AG04449 (cell line): ENCODE results near the gene UBE2D2.

ENCODE experiments used
- CTCF ChIA-PET: fragments of 350-600 bp; formaldehyde crosslinking; extraction: SDS; loops from one replicate; lab custom pipeline; 2021; ENCODE audit warnings: antibody characterized with exemption; lab: Yijun Ruan, JAX
- POLR2A ChIA-PET: fragments of 400-600, 350-600 bp; formaldehyde crosslinking; extraction: SDS; loops from one replicate; lab custom pipeline; 2020; ENCODE audit warnings: antibody characterized with exemption, inconsistent platforms; lab: Yijun Ruan, JAX
- DNase-seq: peaks from one replicate; pipeline ENCODE4 v3.0.0-alpha.2; 2010; ENCODE audit warnings: low read depth, low spot score
- H3K4me3 ChIP-seq: 2 replicates; pipeline ENCODE4 v1.5.1; 2011; ENCODE audit warnings: low read depth, mild to moderate bottlenecking, control low read depth, low read length
- CTCF ChIP-seq: IDR thresholded peaks from one replicate; pipeline ENCODE4 v1.5.1; 2011; ENCODE audit warnings: mild to moderate bottlenecking, moderate library complexity, low read length, control low read depth, inconsistent platforms; ENCODE audit not compliant: insufficient read depth; ENCODE audit errors: missing control alignments

UBE2D2 gene

GRCh38 chr5:139630855-139631254 lies 69.7 kb downstream of the UBE2D2 start:
- ChIA-PET CTCF (interaction anchor here (0.8 to 15.0 kb wide), 12 partner anchors 13 to 209 kb away, joined by 3 to 795 read pairs (median 40); partner anchors contain the start of gene CXXC5), POLR2A (no interaction called here)
- H3K4me3 ChIP-seq = no peak overlapping the region
- DNase-seq = no peak
- TF ChIP-seq CTCF = no peak

- ChIA-PET CTCF (interaction anchor here (0.6 to 15.0 kb wide), 31 partner anchors 8 to 831 kb away, joined by 3 to 795 read pairs (median 6); partner anchors contain the start of gene CXXC5), POLR2A (interaction anchor here (0.6 kb wide), 1 partner anchor 351 kb away, joined by 4 read pairs; no protein-coding TSS in a partner anchor)
- no peak overlapping the region for H3K4me3 ChIP-seq
- no peak for TF ChIP-seq CTCF
- no peak for DNase-seq
These were observed 70.5 kb downstream of the UBE2D2 start for GRCh38 chr5:139631520-139632165.

GRCh38 chr5:139633295-139634027 lies 72.3 kb downstream of the UBE2D2 start:
- H3K4me3 ChIP-seq = no peak overlapping the region
- peak; percentile 95 for TF ChIP-seq CTCF
- DNase-seq = no peak
- CTCF ChIA-PET = interaction anchor here (0.5 to 15.0 kb wide), 44 partner anchors 7 to 335 kb away, joined by 3 to 795 read pairs (median 7); partner anchors contain the start of genes CXXC5 and SPATA24
- POLR2A ChIA-PET = interaction anchor here (1.2 kb wide), 1 partner anchor 27 kb away, joined by 4 read pairs; no protein-coding TSS in a partner anchor

GRCh38 chr5:139634028-139634325 lies 72.8 kb downstream of the UBE2D2 start:
- POLR2A ChIA-PET = interaction anchor here (1.2 kb wide), 1 partner anchor 27 kb away, joined by 4 read pairs; no protein-coding TSS in a partner anchor
- CTCF ChIA-PET = interaction anchor here (0.5 to 15.0 kb wide), 44 partner anchors 7 to 334 kb away, joined by 3 to 795 read pairs (median 7); partner anchors contain the start of genes CXXC5 and SPATA24
- DNase-seq = no peak
- no peak overlapping the region for H3K4me3 ChIP-seq
- TF ChIP-seq CTCF = no peak

- no peak for DNase-seq
- no peak overlapping the region for H3K4me3 ChIP-seq
- ChIA-PET POLR2A (interaction anchor here (1.2 kb wide), 1 partner anchor 26 kb away, joined by 4 read pairs; no protein-coding TSS in a partner anchor), CTCF (interaction anchor here (0.7 to 15.0 kb wide), 39 partner anchors 8 to 334 kb away, joined by 3 to 795 read pairs (median 8); partner anchors contain the start of genes CXXC5 and SPATA24)
- TF ChIP-seq CTCF = no peak
These were observed 73.4 kb downstream of the UBE2D2 start for GRCh38 chr5:139634541-139634940.
